Upper lobe of left lung (tissue), 6 donors: ENCODE results near the gene SKIC8. TPM values are rescaled to one million over a fixed set of nuclear protein-coding genes. Genes with fewer than 3 reads are reported as not detected.

Experiments
- ATAC-seq, 2 donors: fragments of 200-7000 bp; cut with Tn5 transposase; one replicate each; pipeline ENCODE4 v1.9.1; 2022; ENCODE audit warnings: mild to moderate bottlenecking in 2 of 2, moderate library complexity in 2 of 2; ENCODE audit not compliant: low FRiP score in 2 of 2
- DNase-seq, 2 donors: peaks; one replicate each; pipeline ENCODE4 v3.0.0-alpha.2; 2019 to 2020
- H3K27ac ChIP-seq, 4 donors: fragments of 200-600 bp; sonication (generic); one replicate each; pipeline ENCODE4 v1.5.1; 2016 to 2019
- H3K27me3 ChIP-seq, 4 donors: fragments of 200-600 bp; sonication (generic); one replicate each; pipeline ENCODE4 v1.5.1; 2017 to 2019
- H3K36me3 ChIP-seq, 4 donors: fragments of 200-600 bp; sonication (generic); one replicate each; pipeline ENCODE4 v1.5.1; 2016 to 2019
- H3K4me1 ChIP-seq, 4 donors: fragments of 200-600 bp; sonication (generic); one replicate each; pipeline ENCODE4 v1.5.1; 2018 to 2019
- H3K4me3 ChIP-seq, 4 donors: fragments of 200-600 bp; sonication (generic); one replicate each; pipeline ENCODE4 v1.5.1; 2017 to 2019; ENCODE audit warnings: mild to moderate bottlenecking in 2 of 4, moderate library complexity in 1 of 4
- H3K9me3 ChIP-seq, 4 donors: fragments of 200-600 bp; sonication (generic); one replicate each; pipeline ENCODE4 v1.5.1; 2018 to 2019
- EP300 ChIP-seq, 4 donors: sonication (generic); formaldehyde crosslinking; IDR thresholded peaks; one replicate each; pipeline ENCODE4 v1.5.1; 2017; ENCODE audit warnings: antibody characterized with exemption in 4 of 4, control low read depth in 2 of 4
- POLR2A ChIP-seq, 4 donors: fragments of 450-650 bp; IDR thresholded peaks; one replicate each; pipeline ENCODE4 v1.5.1; 2016 to 2017; ENCODE audit warnings: antibody characterized with exemption in 4 of 4, mild to moderate bottlenecking in 2 of 4
- POLR2AphosphoS5 ChIP-seq, 2 donors: sonication (generic); formaldehyde crosslinking; IDR thresholded peaks; one replicate each; pipeline ENCODE4 v1.5.1; 2017; ENCODE audit warnings: antibody characterized with exemption in 2 of 2
- WGBS, 2 donors: methylation state at CpG; one replicate each; pipeline ENCODE4 v1.1.5; 2017 to 2018; 5-methylcytosine and 5-hydroxymethylcytosine counted together
- total RNA-seq, 6 donors: library from RNA; depleted of rRNA in 4 of 6; stranded (reverse); fragments of >200 nt in 4 of 6; gene quantifications; one replicate each; pipeline versions ENCODE4 v1.1.0 to v1.2.1, GENCODE V29; 2016 to 2021
- TF ChIP-seq, protein P1 (sequence below), 6 experiments: fragments of 450-650 bp in 4 of 6; fragments of 200-600 bp in 2 of 6; sonication (generic) in 2 of 6; IDR thresholded peaks; one replicate each; pipeline ENCODE4 v1.5.1; 2016 to 2019; ENCODE audit warnings: antibody characterized with exemption in 6 of 6
- donor health status: DM: no; HTN: no; CAD: no; lungs with moderate emphysema.
- donor health status: DM: no; HTN: yes; CAD: no; lungs with severe emphysema.

SKIC8 gene
- total RNA-seq, 6 donors from 2014 or later, result 33.6 to 67.1 (median 50.3) TPM

DNA sequence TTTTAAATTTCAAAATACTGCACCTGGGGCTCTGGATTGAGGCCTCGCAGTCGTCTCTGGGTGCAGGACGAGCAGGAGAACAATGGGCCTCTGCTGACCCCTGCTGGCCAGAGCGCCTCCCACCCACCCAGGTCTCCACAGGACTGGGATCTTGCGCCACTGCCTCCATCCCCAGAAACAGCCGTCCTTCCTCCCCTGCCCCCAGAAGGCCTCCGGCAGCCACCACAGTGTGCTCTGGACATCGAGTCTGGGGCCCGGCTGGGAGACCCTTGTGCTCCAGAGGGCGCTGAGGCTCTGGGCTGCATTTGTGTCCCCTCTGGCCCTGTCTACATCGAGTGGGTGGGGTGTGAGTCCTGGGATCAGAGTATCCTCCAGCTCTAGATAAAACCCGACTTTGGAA lies 58.4 kb downstream of the SKIC8 start:
- ATAC-seq (peak; percentile 88 to 96), DNase-seq (peak; percentile 85 to 93)
- TF ChIP-seq, protein P1, sequence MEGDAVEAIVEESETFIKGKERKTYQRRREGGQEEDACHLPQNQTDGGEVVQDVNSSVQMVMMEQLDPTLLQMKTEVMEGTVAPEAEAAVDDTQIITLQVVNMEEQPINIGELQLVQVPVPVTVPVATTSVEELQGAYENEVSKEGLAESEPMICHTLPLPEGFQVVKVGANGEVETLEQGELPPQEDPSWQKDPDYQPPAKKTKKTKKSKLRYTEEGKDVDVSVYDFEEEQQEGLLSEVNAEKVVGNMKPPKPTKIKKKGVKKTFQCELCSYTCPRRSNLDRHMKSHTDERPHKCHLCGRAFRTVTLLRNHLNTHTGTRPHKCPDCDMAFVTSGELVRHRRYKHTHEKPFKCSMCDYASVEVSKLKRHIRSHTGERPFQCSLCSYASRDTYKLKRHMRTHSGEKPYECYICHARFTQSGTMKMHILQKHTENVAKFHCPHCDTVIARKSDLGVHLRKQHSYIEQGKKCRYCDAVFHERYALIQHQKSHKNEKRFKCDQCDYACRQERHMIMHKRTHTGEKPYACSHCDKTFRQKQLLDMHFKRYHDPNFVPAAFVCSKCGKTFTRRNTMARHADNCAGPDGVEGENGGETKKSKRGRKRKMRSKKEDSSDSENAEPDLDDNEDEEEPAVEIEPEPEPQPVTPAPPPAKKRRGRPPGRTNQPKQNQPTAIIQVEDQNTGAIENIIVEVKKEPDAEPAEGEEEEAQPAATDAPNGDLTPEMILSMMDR (IDR thresholded peaks at IDR 0.05), result peak; percentile 77 to 91 (median 85)
- TF ChIP-seq POLR2AphosphoS5 (IDR thresholded peaks at IDR 0.05), result no peak
- TF ChIP-seq EP300 (IDR thresholded peaks at IDR 0.05), result no peak
- TF ChIP-seq POLR2A (IDR thresholded peaks at IDR 0.05), result no peak
- no peaks in the 10 kb centered on the region for H3K27me3 ChIP-seq
- no peaks in the 10 kb centered on the region for H3K9me3 ChIP-seq
- 21 to 22% methylated on average over 8 to 9 of the region's 12 CpGs for WGBS, 2 donors
- H3K4me3 ChIP-seq, result no peak overlapping the region
- H3K27ac ChIP-seq, result no peak overlapping the region
- H3K4me1 ChIP-seq, result peaks cover 0 to 5% (median 0%) of the 10 kb centered on the region in 4 donors
- H3K36me3 ChIP-seq, result no peaks in the 10 kb centered on the region

DNA sequence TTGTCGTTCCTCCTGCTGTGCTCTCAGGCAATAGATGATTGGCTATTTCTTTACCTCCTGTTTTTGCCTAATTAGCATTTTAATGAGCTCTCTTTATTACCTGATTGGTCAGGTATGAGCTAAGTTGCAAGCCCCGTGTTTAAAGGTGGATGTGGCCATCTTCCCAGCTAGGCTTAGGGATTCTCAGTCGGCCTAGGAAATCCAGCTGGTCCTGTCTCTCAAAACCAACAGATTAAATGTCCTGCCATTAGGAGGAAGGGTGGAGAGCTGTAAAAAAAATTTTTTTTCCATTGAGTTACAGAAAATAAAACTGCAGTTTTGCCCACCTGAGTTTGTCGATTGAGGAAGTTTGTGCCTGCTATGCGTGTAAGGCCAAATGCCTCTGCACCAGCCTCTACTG lies 59.6 kb downstream of the SKIC8 start:
- Histone ChIP-seq H3K4me3 (no peak overlapping the region), H3K4me1 (peaks cover 0 to 5% (median 0%) of the 10 kb centered on the region in 4 donors), H3K27ac (no peak overlapping the region), H3K36me3 (no peaks in the 10 kb centered on the region), H3K9me3 (no peaks in the 10 kb centered on the region), H3K27me3 (no peaks in the 10 kb centered on the region)
- no peak for DNase-seq
- no peak for ATAC-seq
- TF ChIP-seq, protein P1 (IDR thresholded peaks at IDR 0.05), result no peak
- no peak for TF ChIP-seq EP300 (IDR thresholded peaks at IDR 0.05)
- TF ChIP-seq POLR2A (IDR thresholded peaks at IDR 0.05), result no peak
- no peak for TF ChIP-seq POLR2AphosphoS5 (IDR thresholded peaks at IDR 0.05)
- WGBS, 2 donors, result 92 to 95% methylated on average over 5 of the region's 5 CpGs

GRCh38 chr15:78237146-78237545 lies 62.3 kb downstream of the SKIC8 start:
- no peak overlapping the region for H3K27ac ChIP-seq
- WGBS, 2 donors, result 81 to 82% methylated on average over 6 of the region's 6 CpGs
- ATAC-seq (no peak), DNase-seq (no peak)
- no peak for TF ChIP-seq EP300 (IDR thresholded peaks at IDR 0.05)
- H3K9me3 ChIP-seq, result no peaks in the 10 kb centered on the region
- H3K27me3 ChIP-seq, result no peaks in the 10 kb centered on the region
- no peak overlapping the region for H3K4me3 ChIP-seq
- H3K4me1 ChIP-seq, result peaks cover 0 to 5% (median 0%) of the 10 kb centered on the region in 4 donors
- H3K36me3 ChIP-seq, result no peaks in the 10 kb centered on the region

DNA sequence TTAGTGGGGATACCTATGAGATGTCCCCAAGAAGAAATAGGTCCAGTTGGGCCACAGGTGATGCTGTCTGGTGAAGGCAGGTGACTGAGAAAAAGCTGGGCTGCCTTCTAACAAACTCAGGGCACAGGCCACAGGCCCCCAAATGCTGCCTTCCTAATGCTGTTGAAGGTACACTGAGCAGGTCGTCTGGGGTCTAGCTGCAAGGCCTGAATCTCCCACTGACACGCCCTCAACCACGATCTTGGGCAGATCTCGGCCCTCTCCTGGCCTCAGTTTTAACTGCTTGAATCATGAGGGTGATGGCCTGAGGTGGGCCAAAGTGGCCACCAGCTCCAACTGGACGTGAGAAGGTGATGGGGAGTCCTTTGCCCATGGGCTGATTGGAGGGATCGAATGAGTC lies 62.9 kb downstream of the SKIC8 start:
- Histone ChIP-seq H3K27ac (no peak overlapping the region), H3K4me1 (peaks cover 0 to 5% (median 0%) of the 10 kb centered on the region in 4 donors), H3K9me3 (no peaks in the 10 kb centered on the region), H3K36me3 (no peaks in the 10 kb centered on the region), H3K4me3 (no peak overlapping the region), H3K27me3 (no peaks in the 10 kb centered on the region)
- DNase-seq (no peak), ATAC-seq (no peak)
- 87 to 95% methylated on average over 5 to 6 of the region's 6 CpGs for WGBS, 2 donors
- TF ChIP-seq, protein P1 (IDR thresholded peaks at IDR 0.05), result no peak
- TF ChIP-seq POLR2A (IDR thresholded peaks at IDR 0.05) (no peak), POLR2AphosphoS5 (IDR thresholded peaks at IDR 0.05) (no peak), EP300 (IDR thresholded peaks at IDR 0.05) (no peak)

DNA sequence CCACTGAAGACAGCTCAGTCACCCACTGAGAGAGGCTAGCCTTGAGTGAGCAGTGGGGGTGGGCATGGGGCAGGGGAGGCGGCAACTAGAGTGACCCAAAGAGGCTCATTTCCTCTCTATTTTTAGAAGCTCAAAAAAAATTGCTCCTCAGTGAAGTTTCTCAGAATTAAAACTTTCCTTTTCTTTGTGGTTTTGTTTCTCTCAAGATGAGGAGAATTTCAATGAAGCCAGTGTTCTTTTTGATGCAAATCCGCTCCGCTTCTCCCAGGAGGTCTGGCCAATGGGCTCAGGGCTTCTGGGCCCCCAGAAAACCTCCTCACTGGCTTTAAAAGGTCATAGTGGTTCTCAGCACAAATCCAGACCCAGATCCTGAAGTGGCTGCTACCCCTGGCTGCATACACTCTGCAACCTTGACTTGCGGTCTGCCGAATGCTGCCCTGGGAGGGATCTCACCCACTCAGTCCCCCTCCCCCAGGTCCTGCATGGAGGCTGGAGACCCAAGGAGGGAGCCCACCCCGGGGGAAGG lies 64.8 kb downstream of the SKIC8 start, which contains the start of gene ACSBG1:
Gene ACSBG1, minus strand, starts transcription at position 51 of the 526 bp plus-strand sequence. CDS start 64 bp downstream, outside the sequence.
- H3K27ac ChIP-seq, result no peak within 1 kb of the TSS
- H3K4me1 ChIP-seq, result no peaks in the 10 kb centered on the region
- H3K9me3 ChIP-seq, result no peaks in the 10 kb centered on the region
- WGBS, 2 donors, result 62 to 74% methylated on average over 6 of the region's 6 CpGs
- H3K36me3 ChIP-seq, result no peaks in the 10 kb centered on the region
- no peak within 1 kb of the TSS for H3K4me3 ChIP-seq
- no peak for DNase-seq
- TF ChIP-seq, protein P1 (IDR thresholded peaks at IDR 0.05), result no peak
- TF ChIP-seq POLR2A (IDR thresholded peaks at IDR 0.05) (no peak), POLR2AphosphoS5 (IDR thresholded peaks at IDR 0.05) (no peak), EP300 (IDR thresholded peaks at IDR 0.05) (no peak)
- no peaks in the 10 kb centered on the region for H3K27me3 ChIP-seq
- ATAC-seq, result no peak
